HG03175 (cell line): ENCODE results near the gene SQSTM1.

Source experiments
- ATAC-seq: cut with Tn5 transposase; IDR thresholded peaks from one replicate; pipeline ENCODE4 v1.9.1; 2021; ENCODE audit warnings: mild to moderate bottlenecking, moderate library complexity; ENCODE audit not compliant: unreplicated experiment

Gene SQSTM1

GRCh38 chr5:179872055-179872827 is 51.5 kb downstream of the SQSTM1 start:
- no peak for ATAC-seq

DNA sequence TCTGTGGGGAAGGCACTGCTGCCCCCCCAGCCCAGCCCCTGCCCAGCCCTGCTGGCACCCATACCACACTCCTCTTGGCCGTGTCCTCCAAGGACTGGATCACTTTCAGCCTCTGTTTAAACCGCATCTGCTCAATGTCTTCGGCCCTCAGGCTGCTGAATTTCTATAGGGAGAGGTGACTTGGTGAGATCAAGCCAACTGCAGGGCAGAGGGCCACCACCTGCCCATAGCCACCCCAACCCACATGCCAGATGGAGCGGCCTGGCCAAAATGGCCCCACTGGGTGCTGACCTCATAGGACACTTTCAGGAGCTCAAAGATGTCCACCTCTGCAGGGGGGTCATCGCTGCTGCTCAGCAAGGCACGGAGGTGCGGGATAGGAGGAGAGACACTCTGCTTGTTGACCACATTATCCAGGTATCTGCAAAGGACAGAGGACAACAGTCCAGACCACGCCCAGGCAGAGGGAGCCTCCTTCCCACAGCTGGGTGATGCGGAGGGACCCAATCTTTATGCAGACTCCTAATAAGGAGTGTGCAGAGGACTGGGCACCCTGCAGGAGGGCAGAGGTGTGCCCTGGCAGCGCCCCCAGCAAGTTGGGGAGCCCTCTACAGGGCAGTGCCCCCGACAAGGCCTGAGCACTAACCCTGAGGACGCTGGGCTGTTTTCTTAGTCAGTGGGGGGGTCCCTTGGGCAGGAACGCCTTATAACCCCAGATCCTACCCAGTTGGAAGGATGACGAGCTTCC is 52.3 kb downstream of the SQSTM1 start:
- no peak for ATAC-seq

DNA sequence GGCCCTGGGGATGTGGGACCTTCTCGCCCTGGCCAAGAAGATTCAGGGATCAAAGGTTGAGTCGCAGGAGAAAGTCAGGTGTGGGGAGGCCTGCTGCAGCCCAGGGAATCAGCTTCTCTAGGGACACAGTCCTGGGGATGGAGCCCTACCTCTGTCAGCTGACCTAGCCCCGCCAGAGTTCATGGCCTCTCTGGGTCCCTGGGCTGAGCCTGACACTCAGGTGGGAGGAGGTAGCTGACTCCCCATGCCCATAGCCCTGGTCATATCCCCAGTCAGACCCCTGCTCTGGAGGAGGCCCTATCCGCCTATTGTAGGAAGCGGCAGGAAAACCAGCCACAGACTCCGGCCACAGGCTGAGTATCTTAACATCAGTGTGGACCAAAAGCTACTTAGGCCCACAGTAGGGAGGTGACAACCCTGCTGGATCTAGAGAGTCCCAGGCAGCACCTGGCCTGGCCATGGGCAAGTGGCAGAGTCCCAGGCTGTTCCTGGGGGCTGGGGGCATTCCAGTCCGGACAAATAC is 52.9 kb downstream of the SQSTM1 start:
- no peak for ATAC-seq

GRCh38 chr5:179874136-179874535 is 53.4 kb downstream of the SQSTM1 start:
- ATAC-seq: no peak

DNA sequence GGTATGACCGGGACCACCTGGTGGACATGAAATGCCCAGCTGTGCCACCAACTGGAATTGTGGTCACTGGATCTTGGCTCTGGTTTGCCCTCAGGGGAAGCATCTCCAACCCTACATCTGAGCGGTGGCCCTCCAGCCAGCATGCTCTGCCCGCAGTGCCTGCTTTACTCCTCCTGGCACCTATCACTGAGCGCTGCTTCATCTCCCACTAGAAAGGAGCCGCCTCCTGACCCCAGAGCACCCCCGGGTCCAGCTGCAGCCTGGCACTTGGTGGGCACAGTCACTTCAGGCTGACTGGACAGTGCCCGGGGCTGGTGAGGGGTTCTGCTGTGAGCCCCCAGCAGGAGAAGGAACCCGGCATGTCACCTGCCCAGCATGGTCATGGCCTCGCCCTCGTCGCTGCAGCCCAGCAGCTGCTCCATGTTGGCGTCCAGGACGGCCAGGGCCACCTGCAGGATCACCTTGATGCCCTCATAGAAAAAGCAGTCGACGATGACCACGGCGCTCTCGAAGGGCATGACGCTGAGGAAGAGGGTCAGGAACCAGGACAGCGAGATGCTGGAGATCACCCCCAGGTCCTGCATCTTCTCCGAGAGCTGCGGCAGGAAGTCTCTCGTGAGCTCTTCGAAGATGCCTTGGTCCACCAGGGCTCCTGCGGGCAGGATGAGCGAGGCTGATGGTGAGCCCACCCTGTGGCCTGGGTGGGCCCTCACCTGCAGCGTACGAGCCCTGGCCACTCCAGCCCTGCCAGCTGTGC is 54.0 kb downstream of the SQSTM1 start:
- no peak for ATAC-seq

DNA sequence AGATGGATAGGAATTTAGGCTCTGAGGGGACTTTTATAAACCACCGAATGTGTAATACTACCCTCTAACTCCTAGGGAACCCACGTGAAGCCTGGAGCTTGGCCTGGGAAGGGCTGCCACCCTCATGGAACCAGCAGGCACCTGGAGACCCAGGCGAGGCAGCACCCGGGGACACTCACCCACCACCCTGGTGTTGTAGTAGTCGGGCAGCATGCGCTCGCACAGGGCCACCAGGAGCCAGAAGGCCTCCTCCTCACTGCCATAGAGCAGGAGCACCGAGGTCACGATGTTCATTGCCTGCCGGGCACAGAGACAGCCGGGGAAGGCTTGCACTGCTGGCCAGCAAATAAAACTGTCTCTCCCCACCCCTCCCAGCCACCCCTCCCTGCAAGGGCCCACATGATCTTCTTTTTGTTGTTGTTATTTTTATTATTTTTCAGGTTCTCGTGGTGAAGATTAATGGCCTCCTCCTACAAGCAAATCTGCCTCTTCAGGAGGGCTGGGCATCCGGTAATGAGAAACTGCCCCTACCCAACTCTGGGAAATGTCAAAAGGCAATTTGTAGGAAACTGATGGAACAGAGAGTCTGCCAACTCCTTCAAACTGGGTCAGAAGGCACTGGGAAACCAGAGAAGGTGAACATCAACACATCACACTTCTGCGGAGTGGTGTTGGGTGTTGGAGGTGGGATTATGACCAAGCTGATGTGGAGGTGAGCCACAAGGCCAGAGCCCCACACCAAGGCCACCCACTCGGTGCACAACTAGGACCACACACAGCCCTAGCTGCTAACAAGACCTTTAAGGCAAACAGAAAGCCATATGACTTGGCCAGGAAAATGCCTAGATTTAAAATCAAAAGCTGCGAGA is 55.3 kb downstream of the SQSTM1 start:
- no peak for ATAC-seq

- ATAC-seq: no peak
These were observed 55.9 kb downstream of the SQSTM1 start for GRCh38 chr5:179876610-179876952.

GRCh38 chr5:179878222-179879002 is 57.7 kb downstream of the SQSTM1 start:
- ATAC-seq: no peak

GRCh38 chr5:179879003-179879689 is 58.4 kb downstream of the SQSTM1 start:
- no peak for ATAC-seq

DNA sequence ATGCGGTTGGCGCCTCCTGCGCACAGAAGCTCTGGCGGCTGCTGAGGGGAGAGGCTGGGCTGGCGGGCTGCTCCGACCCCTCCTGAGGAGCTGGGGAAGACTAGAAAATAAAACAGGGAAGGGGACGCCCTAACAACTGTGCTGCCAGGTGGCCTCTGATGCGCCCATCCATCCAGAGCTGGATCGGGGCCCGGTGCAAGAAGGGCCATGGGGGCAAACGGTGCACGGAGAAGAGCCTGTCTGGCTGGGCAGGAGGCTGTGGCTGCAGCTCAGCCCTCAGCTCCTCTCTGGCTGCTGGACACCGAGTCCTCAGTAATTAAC is 58.9 kb downstream of the SQSTM1 start:
- no peak for ATAC-seq

GRCh38 chr5:179880066-179880650 is 59.5 kb downstream of the SQSTM1 start:
- no peak for ATAC-seq

- ATAC-seq: no peak
These were observed 60.3 kb downstream of the SQSTM1 start for GRCh38 chr5:179880848-179881590.

DNA sequence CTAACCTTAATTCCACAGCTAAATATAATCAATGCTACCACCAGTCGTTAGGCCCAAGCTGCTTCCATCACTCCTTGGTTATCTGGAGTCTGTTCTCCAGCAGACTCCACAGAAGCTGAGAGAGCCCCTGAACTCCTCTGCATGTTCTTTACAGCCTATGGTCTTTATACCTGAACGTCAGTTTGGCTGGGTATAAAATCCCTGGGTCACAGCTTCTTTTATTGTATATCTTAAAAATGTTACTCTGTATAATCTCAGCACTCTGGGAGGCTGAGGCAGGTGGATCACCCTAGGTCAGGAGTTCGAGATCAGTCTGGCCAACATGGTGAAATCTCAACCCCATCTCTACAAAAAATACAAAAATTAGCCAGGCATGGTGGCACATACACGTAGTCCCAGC is 61.6 kb downstream of the SQSTM1 start:
- ATAC-seq: no peak

GRCh38 chr5:179883163-179883562 is 62.5 kb downstream of the SQSTM1 start:
- no peak for ATAC-seq

DNA sequence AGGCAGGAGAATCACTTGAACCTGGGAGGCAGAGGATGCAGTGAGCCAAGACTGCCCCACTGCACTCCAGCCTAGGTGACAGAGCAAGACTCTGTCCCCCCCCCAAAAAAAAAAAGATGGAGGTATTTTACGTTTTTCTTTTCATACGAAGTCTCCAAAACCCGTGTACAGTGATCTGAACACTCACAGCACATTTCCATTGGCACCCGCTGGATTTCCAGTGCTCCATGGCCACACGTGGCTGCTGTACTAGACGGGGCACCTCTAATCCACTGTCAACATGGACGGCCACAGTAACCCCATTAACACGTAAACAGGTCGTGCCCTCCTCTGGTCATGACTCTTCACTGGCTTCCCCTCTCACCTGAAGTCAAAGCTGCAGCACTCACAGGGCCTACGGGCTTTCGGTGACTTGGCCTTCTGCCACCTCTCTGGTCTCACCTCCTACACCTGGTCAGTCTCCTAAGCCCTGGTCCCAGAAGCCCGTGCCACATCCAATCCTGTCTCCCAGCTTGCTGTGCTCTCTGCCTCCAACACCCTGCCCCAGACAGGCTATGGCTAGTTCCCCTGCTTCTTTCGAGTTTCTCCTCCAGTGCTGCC is 64.9 kb downstream of the SQSTM1 start:
- no peak for ATAC-seq

GRCh38 chr5:179886190-179886911 is 65.6 kb downstream of the SQSTM1 start:
- no peak for ATAC-seq

DNA sequence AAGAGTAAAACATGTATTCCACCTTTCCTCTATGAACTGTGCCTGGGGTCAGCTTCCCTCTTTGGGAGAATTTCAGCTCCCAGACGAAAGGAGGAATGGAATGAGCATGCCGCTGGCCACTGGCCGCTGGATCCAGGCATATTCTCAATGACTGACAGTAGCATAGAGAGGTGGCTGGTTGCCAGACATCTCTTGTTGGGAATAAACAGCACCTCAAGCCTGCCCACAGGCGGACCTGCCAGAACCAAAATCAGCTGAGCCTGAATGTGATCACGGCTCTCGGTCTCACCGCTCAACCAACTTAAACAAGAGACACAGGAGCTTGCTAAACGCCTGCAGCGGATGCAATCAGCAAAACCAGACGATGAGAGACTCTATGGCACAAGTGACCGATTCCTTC is 66.4 kb downstream of the SQSTM1 start:
- ATAC-seq: no peak
